Stimulated activated CD8-positive, alpha-beta memory T cell treated with anti-CD3 and anti-CD28 coated beads, Interleukin-4, amount 100 ng/mL, for 1 hour (primary cell): ENCODE results near the gene OR4N5.
"Not testable (repeated sequence)": the region's sequence is repeated elsewhere in the genome, so short reads cannot be mapped to it uniquely, and the experiment has no call there.

Experiments used
- DNase-seq, 2 donors: peaks; one replicate each; pipeline ENCODE4 v3.0.0-alpha.2; 2020; ENCODE audit warnings: low read depth in 2 of 2, low spot score in 1 of 2

Gene OR4N5, protein sequence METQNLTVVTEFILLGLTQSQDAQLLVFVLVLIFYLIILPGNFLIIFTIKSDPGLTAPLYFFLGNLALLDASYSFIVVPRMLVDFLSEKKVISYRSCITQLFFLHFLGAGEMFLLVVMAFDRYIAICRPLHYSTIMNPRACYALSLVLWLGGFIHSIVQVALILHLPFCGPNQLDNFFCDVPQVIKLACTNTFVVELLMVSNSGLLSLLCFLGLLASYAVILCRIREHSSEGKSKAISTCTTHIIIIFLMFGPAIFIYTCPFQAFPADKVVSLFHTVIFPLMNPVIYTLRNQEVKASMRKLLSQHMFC

DNA sequence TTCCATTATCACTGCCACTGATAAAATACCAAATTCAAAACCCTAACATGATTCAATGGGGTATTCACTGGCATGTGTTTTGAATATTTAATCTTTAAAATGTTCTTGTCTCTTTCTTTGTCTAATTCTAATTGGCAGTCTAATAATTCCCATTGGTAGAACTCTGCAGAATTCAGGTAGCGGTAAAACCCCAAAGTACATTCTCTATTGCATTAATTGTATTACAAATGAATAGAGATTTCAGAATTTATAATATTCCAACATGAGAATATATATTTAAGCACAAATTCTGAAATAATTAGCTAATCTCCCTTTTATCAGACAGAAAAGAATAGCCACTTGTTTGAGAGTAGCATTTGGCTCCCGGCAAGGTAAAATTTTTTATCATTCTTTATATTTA, at the start of gene OR4N5:
Gene OR4N5 (plus strand): TSS at position 301 of the 400 bp plus-strand sequence. CDS start 4,916 bp downstream, outside the sequence.
- DNase-seq, result no peak

DNA sequence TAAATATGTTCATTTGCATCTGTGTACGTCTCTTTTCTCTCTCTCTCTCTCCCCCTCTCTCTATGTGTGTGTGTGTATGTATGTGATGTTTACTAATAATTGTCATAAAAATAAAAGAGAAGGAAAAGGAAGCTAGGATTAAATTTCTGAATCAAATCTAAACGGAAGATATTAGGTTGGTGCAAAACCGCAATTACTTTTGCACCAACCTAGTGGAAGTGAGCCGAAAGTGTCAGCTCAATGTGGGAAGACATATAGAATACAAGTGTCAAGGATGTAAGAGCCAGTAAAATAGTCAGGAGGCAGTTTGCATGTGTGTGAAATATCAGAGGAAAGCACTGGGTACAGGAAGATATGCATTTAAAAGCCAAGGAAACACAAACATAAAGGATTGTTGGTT, 46.6 kb upstream of the OR4N5 start:
- DNase-seq, result no peak

DNA sequence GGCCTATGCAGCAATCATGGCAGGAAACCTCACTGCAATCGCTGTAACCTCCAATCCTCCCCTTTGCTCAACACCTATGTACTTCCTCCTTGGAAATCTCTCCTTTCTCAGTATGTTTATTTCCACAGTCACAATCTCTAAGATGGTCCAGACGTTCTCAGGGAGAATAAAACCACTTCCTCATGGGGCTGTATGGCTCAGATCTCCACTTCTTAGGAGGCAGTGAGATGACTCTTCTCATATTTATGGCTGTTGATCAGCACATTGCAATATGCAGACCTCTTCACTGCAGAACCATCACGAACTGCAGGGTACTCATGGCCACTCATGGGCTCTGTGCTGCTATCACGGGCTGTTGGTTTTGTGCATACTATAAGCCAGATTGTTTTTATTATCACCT, 45.2 kb upstream of the OR4N5 start:
- DNase-seq, result no peak

DNA sequence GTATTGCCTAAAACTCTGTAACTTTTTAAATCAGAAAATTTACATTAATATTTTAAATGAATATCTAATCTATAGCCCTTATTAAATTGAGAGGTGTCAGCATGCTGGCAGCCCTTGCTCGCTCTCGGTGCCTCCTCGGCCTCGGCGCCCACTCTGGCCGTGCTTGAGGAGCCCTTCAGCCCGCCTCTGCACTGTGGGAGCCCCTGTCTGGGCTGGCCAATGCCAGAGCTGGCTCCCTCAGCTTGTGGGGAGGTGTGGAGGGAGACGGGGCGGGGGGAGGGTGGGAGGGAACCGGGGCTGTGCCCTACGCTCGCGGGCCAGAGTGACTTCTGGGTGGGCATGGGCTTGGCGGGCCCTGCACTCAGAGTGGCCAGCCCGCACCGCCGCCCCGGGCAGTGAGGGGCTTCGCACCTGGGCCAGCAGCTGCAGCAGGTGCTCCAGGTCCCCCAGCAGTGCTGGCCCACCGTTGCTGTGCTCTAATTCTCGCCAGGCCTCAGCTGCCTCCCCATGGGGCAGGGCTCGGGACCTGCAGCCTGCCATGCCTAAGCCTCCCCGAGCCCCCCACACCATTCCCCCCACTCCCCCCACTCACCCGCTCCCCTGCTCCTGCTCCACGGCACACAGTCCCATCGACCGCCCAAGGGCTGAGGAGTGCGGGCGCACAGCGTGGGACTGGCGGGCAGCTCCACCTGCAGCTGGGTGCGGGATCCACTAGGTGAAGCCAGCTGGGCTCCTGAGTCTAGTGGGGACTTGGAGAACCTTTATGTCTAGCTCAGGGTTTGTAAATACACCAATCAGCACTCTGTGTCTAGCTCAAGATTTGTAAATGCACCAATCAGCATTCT, 39.5 kb upstream of the OR4N5 start:
- DNase-seq, result not testable (repeated sequence)

DNA sequence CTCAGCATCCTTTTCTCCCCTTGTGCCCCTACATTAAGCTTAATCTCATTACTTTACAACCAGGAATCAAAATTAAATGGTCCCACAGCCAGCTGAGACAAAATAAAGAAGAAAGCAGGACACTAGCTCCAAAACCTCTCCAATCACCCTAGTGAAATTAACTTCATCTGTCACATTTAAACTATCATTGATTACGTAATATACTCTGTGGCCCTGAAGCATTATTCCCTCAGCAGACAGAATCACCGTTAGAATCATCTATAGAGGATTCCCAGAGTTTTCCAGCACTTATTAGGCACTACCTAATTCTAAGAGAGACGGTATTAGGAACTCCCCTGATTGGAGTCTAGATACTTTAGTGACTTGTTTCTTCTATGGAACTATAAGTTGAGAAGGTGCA, 28.2 kb upstream of the OR4N5 start, which contains the start of gene OR4K17:
Gene OR4K17 (plus strand): TSS at position 302 of the 400 bp plus-strand sequence. CDS start 6,761 bp downstream, outside the sequence.
- no peak for DNase-seq

DNA sequence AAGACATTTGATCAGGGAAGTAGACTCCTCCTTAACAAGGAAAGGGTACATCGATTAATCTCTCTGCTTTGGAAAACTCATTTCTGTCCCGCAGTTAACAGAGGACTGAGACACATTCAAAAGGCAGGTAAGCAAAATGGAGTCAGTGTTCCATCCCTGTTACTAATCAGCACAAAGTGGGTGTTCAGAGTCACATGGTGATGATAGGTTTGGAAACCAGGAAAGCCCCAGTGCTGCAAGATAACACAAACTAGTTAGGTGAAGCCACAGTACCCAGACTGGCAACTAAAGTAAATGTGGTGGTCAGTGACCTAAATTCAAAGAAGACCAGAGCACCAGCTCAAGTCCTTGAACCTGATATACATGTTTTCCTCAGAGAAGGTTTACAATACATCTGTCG, 26.3 kb upstream of the OR4N5 start:
- no peak for DNase-seq

DNA sequence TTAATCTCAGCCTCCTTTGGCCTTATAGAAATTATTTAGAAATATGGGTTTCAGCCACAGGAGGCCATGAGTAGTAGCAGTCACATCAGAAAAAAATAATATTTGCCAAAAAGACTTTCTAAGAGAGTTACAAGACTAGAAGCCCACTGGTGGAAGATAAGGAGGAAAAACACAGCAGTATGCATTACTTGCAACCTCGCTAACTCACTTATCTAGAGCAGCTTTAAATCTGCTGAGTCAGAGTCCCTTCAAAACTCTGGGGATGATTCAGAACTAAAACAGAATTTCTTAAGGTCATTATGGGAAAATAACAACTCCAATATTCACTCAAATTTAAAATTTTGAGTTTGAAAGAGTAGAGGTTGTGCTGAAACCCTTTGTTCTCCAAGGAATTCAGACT, 21.9 kb upstream of the OR4N5 start:
- DNase-seq, result no peak

DNA sequence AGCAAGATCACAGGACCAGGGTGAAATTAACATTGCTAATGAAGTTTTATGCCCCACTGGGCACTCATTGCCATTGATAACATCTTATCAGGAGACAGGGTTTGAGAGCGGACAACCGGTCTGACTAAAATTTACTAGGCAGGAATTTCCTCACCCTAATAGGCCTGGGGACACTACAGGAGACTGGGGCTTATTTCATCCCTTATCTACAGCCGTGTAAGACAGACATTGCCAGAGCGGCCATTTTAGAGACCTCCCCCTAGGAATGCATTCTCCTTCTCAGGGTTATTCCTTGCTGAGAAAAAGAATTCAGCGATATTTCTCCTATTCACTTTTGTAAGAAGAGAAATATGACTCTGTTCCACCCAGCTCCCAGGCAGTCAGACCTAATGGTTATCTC, 19.8 kb upstream of the OR4N5 start:
- no peak for DNase-seq

DNA sequence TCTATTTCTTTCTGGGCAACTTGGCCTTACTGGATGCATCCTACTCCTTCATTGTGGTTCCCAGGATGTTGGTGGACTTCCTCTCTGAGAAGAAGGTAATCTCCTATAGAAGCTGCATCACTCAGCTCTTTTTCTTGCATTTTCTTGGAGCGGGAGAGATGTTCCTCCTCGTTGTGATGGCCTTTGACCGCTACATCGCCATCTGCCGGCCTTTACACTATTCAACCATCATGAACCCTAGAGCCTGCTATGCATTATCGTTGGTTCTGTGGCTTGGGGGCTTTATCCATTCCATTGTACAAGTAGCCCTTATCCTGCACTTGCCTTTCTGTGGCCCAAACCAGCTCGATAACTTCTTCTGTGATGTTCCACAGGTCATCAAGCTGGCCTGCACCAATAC, 5.3 kb downstream of the OR4N5 start:
- no peak for DNase-seq

DNA sequence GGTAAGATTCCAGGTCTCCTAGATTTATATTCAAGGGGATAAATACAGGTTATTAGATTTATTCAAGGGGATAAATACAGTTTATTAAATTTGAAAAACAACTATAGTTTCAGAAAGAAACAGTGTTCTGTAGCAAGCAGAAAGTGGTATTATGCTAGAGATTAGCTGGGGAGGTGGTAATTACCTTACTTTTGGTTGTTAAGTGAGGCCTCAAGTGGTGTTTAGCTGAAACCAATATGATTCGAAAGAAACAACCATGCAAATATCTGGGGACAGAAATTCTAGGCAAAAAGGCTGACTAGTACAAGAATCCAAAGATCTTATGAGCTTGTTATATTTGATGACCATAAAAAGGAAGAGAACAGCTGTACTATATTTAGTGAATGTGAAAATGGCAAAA, 6.2 kb downstream of the OR4N5 start:
- DNase-seq, result no peak

DNA sequence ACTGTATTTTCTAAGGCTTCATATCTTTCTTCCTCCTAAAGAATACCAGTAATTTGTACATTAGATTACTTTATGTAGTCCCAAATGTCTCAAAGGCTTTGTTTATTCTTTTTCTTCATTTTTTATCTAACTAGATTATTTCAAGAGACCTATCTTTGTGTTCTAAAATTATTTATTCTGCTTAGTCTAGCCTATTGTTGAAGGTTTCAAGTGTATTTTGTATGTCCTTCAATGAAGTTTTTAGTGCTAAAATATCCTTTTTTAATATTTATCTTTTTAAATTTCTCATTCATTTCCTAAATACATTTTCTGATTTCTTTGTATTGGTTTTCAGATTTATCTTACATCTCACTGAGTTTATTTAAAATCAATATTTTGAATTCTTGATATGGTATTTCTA, 25.8 kb downstream of the OR4N5 start:
- no peak for DNase-seq

DNA sequence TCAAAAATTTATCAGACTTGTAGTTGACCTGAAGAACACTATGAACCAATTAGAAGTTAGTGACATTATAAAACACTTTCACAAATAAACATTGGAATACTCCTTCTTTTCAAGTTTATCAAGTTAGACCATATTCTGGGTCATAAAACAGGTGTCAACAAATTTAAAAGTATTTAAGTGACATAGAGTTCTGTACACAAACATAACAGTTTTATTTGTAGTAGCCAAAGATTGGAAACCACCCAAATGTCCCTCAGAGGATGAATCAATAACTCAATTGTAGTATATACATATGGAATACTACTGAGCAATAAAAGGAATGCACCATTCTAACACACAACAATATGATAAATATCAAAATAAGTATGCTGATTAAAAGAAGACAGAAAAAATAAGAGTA, 28.5 kb downstream of the OR4N5 start:
- no peak for DNase-seq

DNA sequence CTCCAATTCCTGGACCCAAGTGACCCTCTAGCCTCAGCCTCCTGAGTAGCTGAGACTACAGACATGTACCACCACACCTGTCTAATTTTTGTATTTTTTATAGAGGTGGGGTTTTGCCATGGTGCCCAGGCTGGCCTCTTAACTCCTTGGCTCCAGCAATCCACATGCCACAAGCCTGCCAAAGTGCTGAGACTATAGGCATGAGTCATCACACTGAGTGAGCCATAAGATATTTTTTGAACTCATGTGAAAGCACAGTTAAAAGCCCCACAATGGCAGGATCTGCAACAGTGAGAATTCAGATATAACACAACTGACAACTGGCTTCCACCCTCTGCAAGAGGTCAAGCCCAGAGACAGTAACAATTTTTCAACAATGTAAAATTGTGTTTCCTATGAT, 31.2 kb downstream of the OR4N5 start:
- DNase-seq, result not testable (repeated sequence)

DNA sequence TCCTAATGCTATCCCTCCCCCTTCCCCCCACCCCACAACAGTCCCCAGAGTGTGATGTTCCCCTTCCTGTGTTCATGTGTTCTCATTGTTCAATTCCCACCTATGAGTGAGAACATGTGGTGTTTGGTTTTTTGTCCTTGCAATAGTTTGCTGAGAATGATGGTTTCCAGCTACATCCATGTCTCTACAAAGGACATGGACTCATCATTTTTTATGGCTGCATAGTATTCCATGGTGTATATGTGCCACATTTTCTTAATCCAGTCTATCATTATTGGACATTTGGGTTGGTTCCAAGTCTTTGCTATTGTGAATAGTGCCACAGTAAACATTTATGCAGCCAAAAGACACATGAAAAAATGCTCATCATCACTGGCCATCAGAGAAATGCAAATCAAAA, 35.6 kb downstream of the OR4N5 start:
- not testable (repeated sequence) for DNase-seq

DNA sequence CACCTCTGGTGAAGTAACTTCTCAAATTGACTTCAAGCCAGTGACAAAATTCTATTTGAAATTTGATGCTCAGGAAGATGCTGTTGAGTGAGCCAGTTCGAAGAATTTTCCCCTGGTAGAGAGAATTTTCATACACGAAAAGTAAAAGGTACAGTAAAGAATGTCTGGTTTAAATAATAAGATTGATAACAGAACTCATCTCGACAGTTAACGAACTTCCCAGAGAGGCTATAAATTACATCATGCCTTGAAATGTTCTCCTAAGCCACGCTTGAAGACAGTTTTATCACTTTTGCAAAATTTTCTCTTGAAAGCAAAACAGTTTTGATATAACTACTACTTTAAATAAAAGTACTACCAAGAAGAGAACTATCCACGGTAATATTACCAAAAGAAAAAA, 37.7 kb downstream of the OR4N5 start:
- no peak for DNase-seq

DNA sequence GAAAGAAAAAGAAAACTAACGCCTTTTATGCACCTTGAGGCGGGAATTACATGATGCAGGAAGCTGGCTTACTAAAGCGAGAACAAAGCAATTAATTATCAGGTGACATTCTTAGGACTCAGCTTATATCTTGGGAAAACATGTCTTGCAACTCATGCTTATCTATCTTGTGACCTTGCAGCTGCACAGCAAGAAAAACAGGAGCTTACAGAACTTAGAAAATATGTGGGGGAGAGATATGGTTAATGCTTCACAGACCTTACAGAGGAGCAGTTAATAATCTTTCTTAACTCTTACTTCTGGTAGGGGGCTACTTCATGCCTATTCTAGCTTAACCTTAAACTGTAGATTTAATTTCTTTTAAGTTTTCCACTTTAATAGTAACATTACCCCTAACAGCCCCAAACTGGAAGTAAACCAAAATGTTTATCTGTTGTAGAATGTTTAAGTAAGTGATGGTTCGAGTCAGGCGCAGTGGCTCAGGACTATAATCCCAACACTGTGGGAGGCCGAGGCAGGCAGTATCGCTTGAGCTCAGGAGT, 38.9 kb downstream of the OR4N5 start:
- no peak for DNase-seq

DNA sequence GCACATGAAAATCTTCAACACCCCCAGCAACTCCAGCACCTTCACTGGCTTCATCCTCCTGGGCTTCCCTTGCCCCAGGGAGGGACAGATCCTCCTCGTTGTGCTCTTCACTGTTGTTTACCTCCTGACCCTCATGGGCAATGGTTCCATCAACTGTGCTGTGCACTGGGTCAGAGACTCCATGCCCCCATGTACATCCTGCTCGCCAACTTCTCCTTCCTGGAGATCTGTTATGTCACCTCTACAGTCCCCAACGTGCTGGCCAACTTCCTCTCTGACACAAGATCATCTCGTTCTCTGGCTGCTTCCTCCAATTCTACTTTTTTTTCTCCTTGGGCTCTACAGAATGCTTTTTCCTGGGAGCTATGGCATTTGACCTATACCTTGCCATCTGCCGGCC, 40.6 kb downstream of the OR4N5 start:
- DNase-seq, result no peak

DNA sequence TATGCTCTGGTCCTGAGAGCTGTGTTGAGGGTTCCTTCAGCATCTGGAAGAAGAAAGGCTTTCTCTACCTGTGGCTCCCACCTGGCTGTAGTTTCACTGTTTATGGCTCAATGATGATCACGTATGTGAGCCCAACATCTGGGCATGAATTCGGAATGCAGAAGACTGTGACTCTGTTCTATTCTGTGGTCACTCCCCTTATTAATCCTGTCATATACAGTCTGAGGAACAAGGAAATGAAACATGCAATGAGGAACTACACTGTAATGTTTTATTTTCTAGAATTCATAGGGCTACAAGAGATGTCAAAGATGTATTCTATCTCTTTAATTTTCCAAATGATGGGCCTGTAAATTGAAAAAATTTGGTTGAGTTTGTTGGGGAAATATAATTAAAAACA, 41.3 kb downstream of the OR4N5 start:
- no peak for DNase-seq

DNA sequence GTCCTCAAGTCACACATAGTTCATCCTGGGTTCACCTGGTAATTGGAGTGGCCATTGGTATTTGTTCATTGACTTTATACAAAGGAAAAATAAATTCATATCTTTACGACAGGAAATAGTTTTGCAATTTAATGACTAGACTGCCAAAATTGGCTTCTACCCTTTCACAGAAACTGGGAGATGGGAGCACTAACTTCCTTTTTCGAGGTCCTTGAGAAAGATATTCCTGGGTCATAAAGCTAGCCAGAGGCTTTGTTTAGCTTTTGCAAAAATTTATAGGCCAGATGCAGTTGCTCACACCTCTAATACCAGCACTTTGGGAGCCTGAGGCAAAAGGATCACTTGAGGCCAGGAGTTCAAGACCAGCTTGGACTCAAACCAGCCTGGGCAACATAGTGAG, 41.9 kb downstream of the OR4N5 start:
- DNase-seq, result no peak

DNA sequence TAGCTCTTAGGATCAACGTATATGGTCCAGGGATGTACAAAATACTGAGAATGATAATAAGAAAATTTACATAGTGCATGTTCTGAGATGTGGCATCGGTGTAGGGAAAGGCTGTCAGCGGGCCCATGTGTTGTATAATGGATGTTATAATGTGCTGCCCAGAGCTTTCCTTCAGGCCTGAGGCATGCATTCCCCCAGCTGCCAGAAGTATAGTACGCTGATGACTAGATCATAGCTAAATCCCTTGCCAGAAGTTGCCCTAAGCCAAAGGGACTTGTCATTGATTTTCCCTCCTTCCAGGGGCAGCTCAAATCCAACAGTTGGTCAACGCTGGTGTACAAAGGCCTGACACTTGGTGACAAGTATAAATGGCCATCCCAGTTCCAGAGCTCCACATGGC, 45.6 kb downstream of the OR4N5 start:
- no peak for DNase-seq

DNA sequence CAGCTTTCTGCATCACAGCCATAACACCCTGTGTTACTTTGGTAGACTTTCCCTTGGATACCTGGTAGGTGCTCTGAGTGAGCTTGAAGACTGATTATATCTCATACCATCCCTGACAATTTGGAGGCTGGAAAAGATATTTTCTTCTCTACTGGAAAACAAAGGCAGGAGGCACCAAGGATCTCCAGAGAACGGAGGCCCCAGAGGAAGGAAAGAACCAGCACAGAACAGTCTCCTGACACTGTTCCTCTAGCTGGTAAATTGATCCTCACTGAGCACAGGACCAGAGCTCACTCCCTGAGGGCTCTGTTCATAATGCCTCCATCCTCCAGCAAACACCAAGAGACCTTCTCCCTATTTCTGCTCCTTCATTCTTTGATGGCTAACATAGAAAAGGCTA, 52.0 kb downstream of the OR4N5 start, which contains the start of gene OR11G2:
Gene OR11G2 (plus strand): TSS at position 301 of the 400 bp plus-strand sequence. CDS start 6,542 bp downstream, outside the sequence.
- DNase-seq, result no peak

DNA sequence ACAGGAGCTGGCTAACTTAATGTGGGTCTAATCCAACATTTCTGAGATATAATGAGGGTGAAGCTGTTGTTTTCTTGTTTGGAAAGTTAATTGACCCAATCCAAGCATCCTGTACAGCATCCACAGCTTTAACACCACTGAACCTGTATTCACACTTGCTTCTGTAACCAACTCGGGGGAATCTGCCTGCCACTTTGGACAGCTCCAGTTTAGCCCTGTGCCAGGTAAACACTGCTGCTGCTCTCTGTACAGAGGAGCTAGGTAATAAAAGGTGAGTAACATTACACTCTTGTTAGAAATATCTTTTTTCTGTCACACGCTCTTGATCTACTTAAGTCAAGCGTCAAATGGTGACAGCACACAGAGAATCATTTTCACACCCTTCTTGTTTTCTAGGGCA, 52.8 kb downstream of the OR4N5 start:
- DNase-seq, result no peak
